ENCODE measurements around the gene LTBP2. TPM values are rescaled to one million over a fixed set of nuclear protein-coding genes. Genes with fewer than 3 reads are reported as not detected.

The LTBP2 gene
- total and polyA plus RNA-seq, 2 of the 13 experiments (the other 11 are each of a cell fraction or from before 2014, with no cell fraction given) = 0.20 to 0.41 TPM

- TF ChIP-seq GMEB1 (CRISPR knock-in tag; IDR thresholded peaks at IDR 0.05; ENCODE audit: borderline replicate concordance) = no peak
- no peak for TF ChIP-seq CREM (IDR thresholded peaks at IDR 0.05)
- no peak for TF ChIP-seq CREM (CRISPR knock-in tag; IDR thresholded peaks at IDR 0.05)
- no peak for TF ChIP-seq GPBP1L1 (CRISPR knock-in tag; IDR thresholded peaks at IDR 0.05)
- peak; percentile 56; the same call in 1 of the 2 replicates for TF ChIP-seq AHDC1 (CRISPR knock-in tag; IDR thresholded peaks at IDR 0.05; ENCODE audit: borderline replicate concordance)
- 0 out of 2 replicates have a peak, but pooled peaks have one; percentile 34 for TF ChIP-seq ZNF331 (CRISPR knock-in tag; IDR thresholded peaks at IDR 0.05)
- TF ChIP-seq E2F1 (CRISPR knock-in tag; IDR thresholded peaks at IDR 0.05) = no peak
- TF ChIP-seq CHCHD3 (CRISPR knock-in tag; IDR thresholded peaks at IDR 0.05) = no peak
- no peak for TF ChIP-seq EP300 (IDR thresholded peaks at IDR 0.05; ENCODE audit: low read depth in 2 of 2, low read length in 2 of 2)
- TF ChIP-seq EP300 (CRISPR knock-in tag; IDR thresholded peaks at IDR 0.05; ENCODE audit: borderline replicate concordance) = no peak
- 0 out of 4 replicates have a peak, but pooled peaks of 1 of the 2 experiments have one; percentile 97 for TF ChIP-seq MAFK (conservative IDR thresholded peaks at IDR 0.05 in 1 of 2, IDR thresholded peaks at IDR 0.05 in 1 of 2; ENCODE audit: low read length in 2 of 2)
- peak; percentile 46; the same call in 1 of the 2 replicates for TF ChIP-seq ZBTB38 (CRISPR knock-in tag; IDR thresholded peaks at IDR 0.05)
- TF ChIP-seq STAT5B (CRISPR knock-in tag; IDR thresholded peaks at IDR 0.05) = no peak
- TF ChIP-seq HMGA1 (CRISPR knock-in tag; conservative IDR thresholded peaks at IDR 0.05) = no peak
- peak; percentile 59; the same call in 1 of the 2 replicates for TF ChIP-seq ZNF790 (CRISPR knock-in tag; IDR thresholded peaks at IDR 0.05; ENCODE audit: borderline replicate concordance)
- peak; percentile 46; the same call in 1 of the 2 replicates for TF ChIP-seq HES4 (CRISPR knock-in tag; IDR thresholded peaks at IDR 0.05; ENCODE audit: borderline replicate concordance)
- TF ChIP-seq ZNF737 (CRISPR knock-in tag; IDR thresholded peaks at IDR 0.05; ENCODE audit: borderline replicate concordance) = no peak
- no peak for TF ChIP-seq ZNF263 (CRISPR knock-in tag; IDR thresholded peaks at IDR 0.05)
- TF ChIP-seq ZBTB37 (CRISPR knock-in tag; IDR thresholded peaks at IDR 0.05) = no peak
Measured at GRCh38 chr14:74492776-74493342, 119.2 kb downstream of the LTBP2 start, which contains the start of gene NPC2 (continued).

All from HepG2 (cell line).